ENCODE data around the gene PAPPA2. TPM values are rescaled to one million over a fixed set of nuclear protein-coding genes. Genes with fewer than 3 reads are reported as not detected.

PAPPA2 gene
- total RNA-seq, 1 experiment from 2014 or later: 0.03 TPM

GRCh38 chr1:176801514-176802020 lies 338.6 kb downstream of the PAPPA2 start:
- TF ChIP-seq REST (IDR thresholded peaks at IDR 0.05; ENCODE audit: insufficient read depth in 1 of 2, low read depth in 2 of 2, low read length in 1 of 2) (no peak), SIN3A (IDR thresholded peaks at IDR 0.05; ENCODE audit: borderline replicate concordance, insufficient read depth, low read depth, low read length) (no peak), CTCF (IDR thresholded peaks at IDR 0.05) (no peak), TCF7L2 (IDR thresholded peaks at IDR 0.05; ENCODE audit: low read depth, low read length) (no peak), POLR2AphosphoS5 (IDR thresholded peaks at IDR 0.05; ENCODE audit: low read depth, low read length) (no peak)
- Histone ChIP-seq H3K27ac (ENCODE audit: low read length) (no peak overlapping the region), H3K36me3 (ENCODE audit: control insufficient read depth, insufficient read depth, low read length) (no peaks in the 10 kb centered on the region), H3K4me1 (ENCODE audit: control insufficient read depth, insufficient read depth, low read length) (no peaks in the 10 kb centered on the region), H3K4me3 (ENCODE audit: low read depth in 2 of 2, low read length in 2 of 2) (no peak overlapping the region), H3K27me3 (ENCODE audit: control insufficient read depth, insufficient read depth, low read length) (no peaks in the 10 kb centered on the region), H3K9me3 (ENCODE audit: control insufficient read depth, insufficient read depth, low read depth, low read length) (no peaks in the 10 kb centered on the region)
- no peak for ATAC-seq
- no TSS peak for BruUV-seq (replicated peaks)
- ChIA-PET POLR2A (no interaction called here), CTCF (no interaction called here)
- DNase-seq (ENCODE audit: low read depth, low spot score): no peak
- in situ Hi-C loops (cut with HindIII; ENCODE audit: low pct_unique_long_range_greater_than_20kb, low sequenced_read_pairs) (no loop called here), intact Hi-C loops (cut with micrococcal nuclease; ENCODE audit: unreplicated experiment) (no loop called here)

- no peak for DNase-seq (ENCODE audit: low read depth, low spot score)
- H3K9me3 ChIP-seq (ENCODE audit: control insufficient read depth, insufficient read depth, low read depth, low read length): no peaks in the 10 kb centered on the region
- no peaks in the 10 kb centered on the region for H3K4me1 ChIP-seq (ENCODE audit: control insufficient read depth, insufficient read depth, low read length)
- intact Hi-C loops (cut with micrococcal nuclease; ENCODE audit: unreplicated experiment): no loop called here
- CTCF ChIA-PET: no interaction called here
- no peaks in the 10 kb centered on the region for H3K36me3 ChIP-seq (ENCODE audit: control insufficient read depth, insufficient read depth, low read length)
- POLR2A ChIA-PET: no interaction called here
- no peak overlapping the region for H3K4me3 ChIP-seq (ENCODE audit: low read depth in 2 of 2, low read length in 2 of 2)
- no peaks in the 10 kb centered on the region for H3K27me3 ChIP-seq (ENCODE audit: control insufficient read depth, insufficient read depth, low read length)
- TF ChIP-seq TCF7L2 (IDR thresholded peaks at IDR 0.05; ENCODE audit: low read depth, low read length): no peak
- no peak overlapping the region for H3K27ac ChIP-seq (ENCODE audit: low read length)
- ATAC-seq: no peak
- no TSS peak for BruUV-seq (replicated peaks)
- in situ Hi-C loops (cut with HindIII; ENCODE audit: low pct_unique_long_range_greater_than_20kb, low sequenced_read_pairs): no loop called here
Measured at GRCh38 chr1:176802316-176802715, 339.3 kb downstream of the PAPPA2 start.

GRCh38 chr1:176803042-176803441 lies 340.1 kb downstream of the PAPPA2 start:
- in situ Hi-C loops (cut with HindIII; ENCODE audit: low pct_unique_long_range_greater_than_20kb, low sequenced_read_pairs): no loop called here
- Histone ChIP-seq H3K27me3 (ENCODE audit: control insufficient read depth, insufficient read depth, low read length) (no peaks in the 10 kb centered on the region), H3K36me3 (ENCODE audit: control insufficient read depth, insufficient read depth, low read length) (no peaks in the 10 kb centered on the region), H3K4me1 (ENCODE audit: control insufficient read depth, insufficient read depth, low read length) (no peaks in the 10 kb centered on the region), H3K27ac (ENCODE audit: low read length) (no peak overlapping the region), H3K9me3 (ENCODE audit: control insufficient read depth, insufficient read depth, low read depth, low read length) (no peaks in the 10 kb centered on the region), H3K4me3 (ENCODE audit: low read depth in 2 of 2, low read length in 2 of 2) (no peak overlapping the region)
- no TSS peak for BruUV-seq (replicated peaks)
- TF ChIP-seq SIN3A (IDR thresholded peaks at IDR 0.05; ENCODE audit: borderline replicate concordance, insufficient read depth, low read depth, low read length): no peak
- TF ChIP-seq REST (IDR thresholded peaks at IDR 0.05; ENCODE audit: insufficient read depth in 1 of 2, low read depth in 2 of 2, low read length in 1 of 2): no peak
- TF ChIP-seq POLR2AphosphoS5 (IDR thresholded peaks at IDR 0.05; ENCODE audit: low read depth, low read length): no peak
- no peak for TF ChIP-seq CTCF (IDR thresholded peaks at IDR 0.05)
- TF ChIP-seq TCF7L2 (IDR thresholded peaks at IDR 0.05; ENCODE audit: low read depth, low read length): no peak
- intact Hi-C loops (cut with micrococcal nuclease; ENCODE audit: unreplicated experiment): no loop called here
- no peak for ATAC-seq
- ChIA-PET CTCF (no interaction called here), POLR2A (no interaction called here)
- DNase-seq (ENCODE audit: low read depth, low spot score): no peak
